Right hindlimb (tissue), 1 donor: ENCODE data around the gene LZTFL1.

Source experiments
- DNase-seq: peaks from one replicate; pipeline ENCODE4 v3.0.0-alpha.2; 2018

LZTFL1 gene

GRCh38 chr3:45785605-45786150, 56.2 kb downstream of the LZTFL1 start:
- DNase-seq = no peak

DNA sequence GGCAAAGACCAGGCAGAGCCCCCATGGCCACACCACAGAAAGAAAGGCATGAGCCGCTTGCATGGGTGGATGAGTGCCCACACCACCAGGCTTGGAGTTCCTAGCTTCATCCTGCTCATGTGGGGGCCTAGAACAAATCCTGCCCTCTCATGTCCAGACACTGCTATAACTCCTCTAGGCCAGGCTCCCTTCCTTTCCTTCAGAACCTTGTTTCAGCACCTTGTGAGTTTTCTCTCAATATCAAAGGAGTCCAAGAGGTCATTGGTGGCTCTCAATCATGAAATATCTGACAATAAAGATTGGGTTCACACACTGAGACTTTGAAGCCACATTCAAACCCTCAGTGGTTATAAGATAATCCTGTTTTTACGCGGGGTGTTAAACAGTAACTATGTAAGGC, 58.3 kb downstream of the LZTFL1 start:
- no peak for DNase-seq

GRCh38 chr3:45782381-45782780, 59.5 kb downstream of the LZTFL1 start:
- DNase-seq = no peak

DNA sequence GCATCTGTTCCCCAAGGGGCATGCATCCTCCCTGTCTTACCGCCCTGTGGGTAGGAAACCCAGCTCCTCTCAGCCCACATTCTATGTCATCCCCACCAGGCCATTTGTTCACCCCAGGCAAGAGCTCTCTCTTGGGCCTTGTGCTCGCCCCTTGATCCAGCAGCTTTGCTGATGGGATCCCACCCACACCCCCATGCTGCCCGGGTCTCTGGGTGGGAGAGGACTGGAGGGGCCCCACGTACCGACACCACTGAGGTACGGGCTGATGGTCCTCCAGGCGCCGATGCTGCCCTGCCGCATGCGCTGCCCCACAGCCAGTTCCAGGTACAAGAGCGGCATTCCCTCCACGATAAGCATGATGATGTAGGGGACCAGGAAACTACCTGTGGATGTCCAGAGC, 60.1 kb downstream of the LZTFL1 start:
- no peak for DNase-seq

GRCh38 chr3:45781271-45781670, 60.6 kb downstream of the LZTFL1 start:
- DNase-seq = no peak

DNA sequence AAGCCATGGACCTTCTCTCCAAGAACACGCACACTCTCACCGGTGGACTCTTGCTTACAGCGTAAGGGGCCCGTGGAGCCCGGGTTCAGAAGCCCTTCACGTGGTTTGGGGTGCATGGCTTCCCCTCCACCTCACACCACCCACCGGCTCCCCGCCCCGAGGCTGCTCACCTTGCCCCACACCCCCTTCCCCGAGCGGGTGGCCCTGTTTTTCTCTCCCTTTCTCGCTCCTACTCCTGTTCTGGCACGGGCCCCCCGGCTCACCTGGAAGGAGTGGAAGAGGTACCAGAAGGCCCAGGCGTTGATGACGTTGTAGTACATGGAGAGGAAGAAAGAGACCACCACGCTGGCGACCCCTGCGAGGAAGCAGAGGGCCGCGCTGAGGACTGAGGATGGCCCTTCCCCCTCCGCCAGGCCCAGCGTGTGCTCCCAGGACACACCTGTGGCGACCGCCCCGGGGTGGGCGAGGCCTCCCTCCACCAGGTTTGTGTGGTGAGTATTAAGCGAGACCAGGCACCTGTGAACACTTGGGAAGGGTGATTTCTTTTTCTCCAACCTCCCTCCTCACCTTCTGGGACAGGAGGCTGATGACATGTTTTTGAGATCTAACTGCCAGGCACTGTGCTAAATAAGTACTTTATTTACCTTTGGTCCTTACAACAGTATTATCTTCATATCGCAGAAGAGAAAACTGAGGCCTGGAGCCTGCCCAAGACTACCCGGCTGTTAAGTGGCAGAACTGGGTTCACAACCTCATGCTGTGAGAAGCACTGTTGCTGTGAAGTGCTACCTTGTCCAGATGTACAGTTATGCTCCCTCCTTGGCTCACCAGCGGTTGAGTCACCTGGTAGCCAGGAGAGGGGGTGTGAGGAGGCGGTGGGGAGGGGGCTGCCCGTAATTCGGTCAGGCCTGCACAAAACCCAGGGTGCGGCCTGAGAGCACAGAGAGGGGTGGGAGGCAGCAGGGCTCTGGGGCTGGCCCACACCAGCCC, 61.9 kb downstream of the LZTFL1 start:
- DNase-seq = no peak

GRCh38 chr3:45778761-45779201, 63.1 kb downstream of the LZTFL1 start:
- no peak for DNase-seq

DNA sequence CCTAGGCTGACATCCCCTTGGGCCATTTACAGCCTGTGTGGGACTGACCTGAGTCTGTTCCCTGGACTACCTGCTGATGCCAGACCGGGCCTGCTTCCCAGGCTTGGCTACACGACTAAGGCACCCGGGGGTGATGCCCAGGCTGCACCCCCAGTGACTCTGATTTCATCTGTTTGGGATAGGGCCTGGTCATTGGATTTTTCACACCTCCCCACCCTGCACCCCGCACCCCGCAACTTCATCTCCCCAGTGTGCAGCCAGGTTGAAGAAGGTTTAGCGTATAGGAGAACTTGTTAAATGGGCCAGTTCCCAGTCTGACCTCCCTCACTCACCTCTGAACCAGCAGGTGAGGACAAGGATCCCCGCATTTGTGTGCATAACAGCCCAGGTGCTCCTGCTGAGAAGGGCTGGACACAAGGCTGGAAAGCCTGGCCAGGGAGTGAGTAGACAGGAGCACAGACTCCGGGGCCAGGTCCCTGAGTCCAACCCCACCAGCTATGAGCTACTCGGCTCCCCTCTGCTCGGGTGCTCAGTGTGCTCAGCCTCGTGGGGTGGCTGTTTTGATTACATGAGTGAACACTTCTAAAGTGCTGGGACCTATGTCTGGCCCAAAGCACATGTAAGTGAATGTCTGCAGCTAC, 64.1 kb downstream of the LZTFL1 start:
- DNase-seq = no peak

GRCh38 chr3:45777111-45777745, 64.7 kb downstream of the LZTFL1 start:
- no peak for DNase-seq

DNA sequence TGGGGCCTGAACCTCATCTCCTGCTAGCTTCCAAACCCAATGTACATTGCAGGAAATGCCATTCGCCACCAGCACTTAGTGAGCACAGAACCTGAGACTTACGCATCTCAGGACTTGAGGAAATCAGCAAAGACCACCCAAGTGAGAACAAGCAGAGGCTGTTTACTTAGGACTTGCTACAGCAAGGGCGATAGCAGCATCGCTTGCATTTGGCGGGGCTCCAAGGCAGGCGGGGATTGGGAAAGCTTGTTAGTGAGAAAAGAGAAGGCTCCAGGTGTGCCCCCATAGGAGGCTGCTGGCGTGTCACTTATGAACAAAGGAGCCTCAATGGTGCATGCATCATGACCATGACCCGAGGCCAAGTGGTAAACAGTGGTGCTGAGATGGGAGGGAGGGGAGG, 65.3 kb downstream of the LZTFL1 start:
- peak; percentile 32 for DNase-seq

GRCh38 chr3:45776301-45776595, 65.7 kb downstream of the LZTFL1 start:
- DNase-seq = no peak

GRCh38 chr3:45775571-45776300, 66.2 kb downstream of the LZTFL1 start:
- no peak for DNase-seq

GRCh38 chr3:45774581-45775521, 67.1 kb downstream of the LZTFL1 start:
- no peak for DNase-seq

DNA sequence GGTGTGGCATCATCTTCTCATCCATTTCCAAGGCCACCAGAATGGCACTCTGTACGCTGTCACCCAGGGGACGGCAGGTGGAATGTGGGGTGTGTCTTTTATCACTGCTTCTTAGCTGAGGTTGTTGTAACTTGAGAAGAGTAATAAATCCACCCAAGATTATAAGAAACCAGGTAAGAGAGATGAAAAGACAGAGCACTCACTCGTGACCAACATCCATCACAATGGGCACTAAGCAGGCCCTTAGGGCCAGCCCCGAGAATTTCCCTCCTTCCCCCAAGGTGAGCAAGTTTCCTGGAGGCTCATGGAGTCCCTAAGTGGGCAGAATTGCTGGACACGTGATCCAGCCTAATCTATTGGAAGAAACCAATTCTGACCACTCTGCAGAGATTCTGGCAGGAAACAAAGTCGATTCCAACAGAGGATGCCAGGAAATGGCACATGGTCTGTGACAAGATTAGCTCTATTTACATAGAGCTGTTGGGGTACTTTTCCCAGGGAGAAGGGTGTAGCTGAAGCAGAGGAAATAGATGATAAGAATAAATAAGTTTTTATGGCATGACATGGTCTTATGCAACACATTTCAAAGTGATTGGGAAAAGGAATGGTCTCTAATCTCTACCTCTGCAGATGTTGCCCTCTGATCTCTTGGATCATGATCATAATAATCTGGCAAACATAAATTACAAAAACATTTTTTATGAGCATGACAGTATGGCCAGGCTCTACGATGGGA, 68.0 kb downstream of the LZTFL1 start:
- DNase-seq = no peak
